ENCODE results near the gene PAX8. TPM values are rescaled to one million over a fixed set of nuclear protein-coding genes. Genes with fewer than 3 reads are reported as not detected.

PAX8 gene
- total RNA-seq, 1 experiment from 2014 or later, result 3.1 TPM

- Histone ChIP-seq H3K27ac (ENCODE audit: low read depth, low read length, poor library complexity, severe bottlenecking) (no peak overlapping the region), H3K4me3 (ENCODE audit: low read depth, low read length, poor library complexity, severe bottlenecking) (no peak overlapping the region), H3K36me3 (ENCODE audit: insufficient read depth, low read length, poor library complexity, severe bottlenecking) (no peaks in the 10 kb centered on the region), H3K27me3 (replicated peaks; ENCODE audit: insufficient read depth, low read depth, low read length, poor library complexity) (no peaks in the 10 kb centered on the region), H3K9me3 (ENCODE audit: low read depth, low read length, poor library complexity, severe bottlenecking) (no peaks in the 10 kb centered on the region), H3K4me1 (ENCODE audit: insufficient read depth, low read length, poor library complexity, severe bottlenecking) (peaks cover 54% of the 10 kb centered on the region)
- ChIA-PET POLR2A (ENCODE audit: low non-redundant PET) (no interaction called here), CTCF (interaction anchor here (1.6 kb wide), 1 partner anchor 7 kb away, joined by 3 read pairs; no protein-coding TSS in a partner anchor)
- no TSS peak for BruUV-seq (replicated peaks)
- DNase-seq (ENCODE audit: low spot score), result no peak
- TF ChIP-seq CTCF (conservative IDR thresholded peaks at IDR 0.05; ENCODE audit: low read depth, low read length) (no peak), EZH2 (IDR thresholded peaks at IDR 0.05; ENCODE audit: borderline replicate concordance, low read depth, low read length, poor library complexity, severe bottlenecking) (no peak)
- intact Hi-C loops (cut with micrococcal nuclease; ENCODE audit: unreplicated experiment), result no loop called here
Measured at GRCh38 chr2:113216321-113216720, 62.4 kb downstream of the PAX8 start.

GRCh38 chr2:113215056-113215455 is 63.7 kb downstream of the PAX8 start:
- ChIA-PET POLR2A (ENCODE audit: low non-redundant PET) (no interaction called here), CTCF (no interaction called here)
- BruUV-seq (replicated peaks), result no TSS peak
- Histone ChIP-seq H3K9me3 (ENCODE audit: low read depth, low read length, poor library complexity, severe bottlenecking) (no peaks in the 10 kb centered on the region), H3K27ac (ENCODE audit: low read depth, low read length, poor library complexity, severe bottlenecking) (no peak overlapping the region), H3K27me3 (replicated peaks; ENCODE audit: insufficient read depth, low read depth, low read length, poor library complexity) (no peaks in the 10 kb centered on the region), H3K4me1 (ENCODE audit: insufficient read depth, low read length, poor library complexity, severe bottlenecking) (peaks cover 46% of the 10 kb centered on the region), H3K4me3 (ENCODE audit: low read depth, low read length, poor library complexity, severe bottlenecking) (no peak overlapping the region), H3K36me3 (ENCODE audit: insufficient read depth, low read length, poor library complexity, severe bottlenecking) (no peaks in the 10 kb centered on the region)
- intact Hi-C loops (cut with micrococcal nuclease; ENCODE audit: unreplicated experiment), result no loop called here
- TF ChIP-seq CTCF (conservative IDR thresholded peaks at IDR 0.05; ENCODE audit: low read depth, low read length) (no peak), EZH2 (IDR thresholded peaks at IDR 0.05; ENCODE audit: borderline replicate concordance, low read depth, low read length, poor library complexity, severe bottlenecking) (no peak)
- no peak for DNase-seq (ENCODE audit: low spot score)

GRCh38 chr2:113214141-113214540 is 64.6 kb downstream of the PAX8 start:
- intact Hi-C loops (cut with micrococcal nuclease; ENCODE audit: unreplicated experiment), result no loop called here
- no peak overlapping the region for H3K27ac ChIP-seq (ENCODE audit: low read depth, low read length, poor library complexity, severe bottlenecking)

More at GRCh38 chr2:113214141-113214540, 64.6 kb downstream of the PAX8 start:
- POLR2A ChIA-PET (ENCODE audit: low non-redundant PET), result no interaction called here
- CTCF ChIA-PET, result no interaction called here
- TF ChIP-seq EZH2 (IDR thresholded peaks at IDR 0.05; ENCODE audit: borderline replicate concordance, low read depth, low read length, poor library complexity, severe bottlenecking), result no peak
- TF ChIP-seq CTCF (conservative IDR thresholded peaks at IDR 0.05; ENCODE audit: low read depth, low read length), result no peak
- DNase-seq (ENCODE audit: low spot score), result no peak
- no TSS peak for BruUV-seq (replicated peaks)
- no peaks in the 10 kb centered on the region for H3K36me3 ChIP-seq (ENCODE audit: insufficient read depth, low read length, poor library complexity, severe bottlenecking)
- H3K4me3 ChIP-seq (ENCODE audit: low read depth, low read length, poor library complexity, severe bottlenecking), result no peak overlapping the region
- H3K9me3 ChIP-seq (ENCODE audit: low read depth, low read length, poor library complexity, severe bottlenecking), result no peaks in the 10 kb centered on the region
- H3K27me3 ChIP-seq (replicated peaks; ENCODE audit: insufficient read depth, low read depth, low read length, poor library complexity), result no peaks in the 10 kb centered on the region
- peaks cover 45% of the 10 kb centered on the region for H3K4me1 ChIP-seq (ENCODE audit: insufficient read depth, low read length, poor library complexity, severe bottlenecking)
